ENCODE measurements around the gene EOGT.
A peak's percentile ranks its signal among the peaks of the same experiment; 100 is the strongest.

EOGT gene

DNA sequence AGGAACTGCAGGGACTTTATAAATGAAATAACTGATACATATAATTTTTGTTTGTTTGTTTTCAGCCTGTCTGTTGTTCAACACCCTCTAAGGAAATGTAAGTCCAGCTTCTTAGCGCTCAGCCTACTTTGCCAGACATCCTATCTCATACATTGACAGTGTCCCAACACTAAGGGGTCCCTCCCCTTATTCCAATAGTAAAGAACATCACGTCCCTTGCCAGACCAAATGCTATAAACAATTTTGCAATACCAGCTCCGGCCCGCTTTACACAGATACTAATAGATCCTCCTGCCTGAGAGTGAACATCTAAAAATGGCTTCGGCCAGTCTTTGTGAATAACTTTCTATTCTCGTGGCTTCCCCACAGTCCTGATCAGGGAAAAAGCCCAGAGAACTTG, 76.6 kb downstream of the EOGT start:
- no peaks in the 10 kb centered on the region for H3K9me3 ChIP-seq (ENCODE audit: severe bottlenecking)
- DNase-seq (ENCODE audit: low spot score) (no peak), ATAC-seq (ENCODE audit: low read depth) (no peak)
- no peaks in the 10 kb centered on the region for H3K4me1 ChIP-seq (ENCODE audit: insufficient read depth, poor library complexity, severe bottlenecking)
- H3K4me3 ChIP-seq (ENCODE audit: severe bottlenecking) = no peak overlapping the region
- TF ChIP-seq, protein P1, sequence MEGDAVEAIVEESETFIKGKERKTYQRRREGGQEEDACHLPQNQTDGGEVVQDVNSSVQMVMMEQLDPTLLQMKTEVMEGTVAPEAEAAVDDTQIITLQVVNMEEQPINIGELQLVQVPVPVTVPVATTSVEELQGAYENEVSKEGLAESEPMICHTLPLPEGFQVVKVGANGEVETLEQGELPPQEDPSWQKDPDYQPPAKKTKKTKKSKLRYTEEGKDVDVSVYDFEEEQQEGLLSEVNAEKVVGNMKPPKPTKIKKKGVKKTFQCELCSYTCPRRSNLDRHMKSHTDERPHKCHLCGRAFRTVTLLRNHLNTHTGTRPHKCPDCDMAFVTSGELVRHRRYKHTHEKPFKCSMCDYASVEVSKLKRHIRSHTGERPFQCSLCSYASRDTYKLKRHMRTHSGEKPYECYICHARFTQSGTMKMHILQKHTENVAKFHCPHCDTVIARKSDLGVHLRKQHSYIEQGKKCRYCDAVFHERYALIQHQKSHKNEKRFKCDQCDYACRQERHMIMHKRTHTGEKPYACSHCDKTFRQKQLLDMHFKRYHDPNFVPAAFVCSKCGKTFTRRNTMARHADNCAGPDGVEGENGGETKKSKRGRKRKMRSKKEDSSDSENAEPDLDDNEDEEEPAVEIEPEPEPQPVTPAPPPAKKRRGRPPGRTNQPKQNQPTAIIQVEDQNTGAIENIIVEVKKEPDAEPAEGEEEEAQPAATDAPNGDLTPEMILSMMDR (IDR thresholded peaks at IDR 0.05; ENCODE audit: poor library complexity, severe bottlenecking) = no peak
- H3K27ac ChIP-seq (ENCODE audit: poor library complexity, severe bottlenecking) = no peak overlapping the region
- no peaks in the 10 kb centered on the region for H3K36me3 ChIP-seq (ENCODE audit: low read depth)
- H3K27me3 ChIP-seq (ENCODE audit: insufficient read depth, poor library complexity, severe bottlenecking) = peaks cover 51% of the 10 kb centered on the region

- H3K9me3 ChIP-seq (ENCODE audit: severe bottlenecking) = no peaks in the 10 kb centered on the region
- H3K27ac ChIP-seq (ENCODE audit: poor library complexity, severe bottlenecking) = no peak overlapping the region
- H3K36me3 ChIP-seq (ENCODE audit: low read depth) = no peaks in the 10 kb centered on the region
- no peak overlapping the region for H3K4me3 ChIP-seq (ENCODE audit: severe bottlenecking)
- peaks cover 62% of the 10 kb centered on the region for H3K27me3 ChIP-seq (ENCODE audit: insufficient read depth, poor library complexity, severe bottlenecking)
- no peak for ATAC-seq (ENCODE audit: low read depth)
- no peak for DNase-seq (ENCODE audit: low spot score)
- no peaks in the 10 kb centered on the region for H3K4me1 ChIP-seq (ENCODE audit: insufficient read depth, poor library complexity, severe bottlenecking)
- TF ChIP-seq, protein P1 (IDR thresholded peaks at IDR 0.05; ENCODE audit: poor library complexity, severe bottlenecking) = no peak
Observed at GRCh38 chr3:68935778-68936177, 77.7 kb downstream of the EOGT start.

DNA sequence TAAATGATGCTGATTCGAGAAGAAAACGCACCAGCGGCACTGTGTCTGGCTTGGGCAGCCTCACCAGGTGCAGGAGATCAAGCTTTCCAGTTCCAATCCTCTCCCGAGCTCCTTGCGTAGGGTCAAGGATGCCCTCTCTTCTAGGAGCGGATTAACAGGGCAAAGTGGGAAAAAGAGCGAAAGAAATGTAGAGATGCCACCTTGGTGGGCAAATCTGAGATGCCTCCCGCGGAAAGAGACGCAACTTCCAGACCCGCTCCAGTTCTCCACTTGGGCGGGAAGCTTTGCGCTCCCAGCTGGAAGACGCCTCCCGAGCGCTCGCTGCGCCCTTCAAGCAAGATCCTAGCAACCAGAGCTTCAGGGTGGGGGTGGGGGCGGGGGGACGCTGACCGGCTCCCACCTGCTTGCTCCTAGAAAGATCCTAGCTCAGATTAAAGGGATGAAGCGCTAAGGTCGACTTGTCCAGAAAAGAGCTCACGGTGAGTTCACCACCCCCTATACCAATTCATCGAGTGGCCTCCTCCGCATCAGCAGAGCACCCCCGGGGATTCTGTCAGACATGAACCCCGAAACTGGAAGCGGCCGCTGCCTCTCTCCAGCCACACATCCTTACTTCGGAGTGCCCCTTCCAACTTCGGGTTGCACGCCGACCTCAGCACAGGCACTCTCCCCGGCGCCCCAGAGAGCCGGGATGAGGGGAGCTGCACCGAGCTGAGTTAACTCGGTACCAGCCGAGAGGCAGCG, 81.9 kb downstream of the EOGT start:
- TF ChIP-seq, protein P1 (IDR thresholded peaks at IDR 0.05; ENCODE audit: poor library complexity, severe bottlenecking) = no peak
- DNase-seq (ENCODE audit: low spot score) = no peak
- Histone ChIP-seq H3K4me3 (ENCODE audit: severe bottlenecking) (no peak overlapping the region), H3K4me1 (ENCODE audit: insufficient read depth, poor library complexity, severe bottlenecking) (no peaks in the 10 kb centered on the region), H3K36me3 (ENCODE audit: low read depth) (no peaks in the 10 kb centered on the region), H3K9me3 (ENCODE audit: severe bottlenecking) (no peaks in the 10 kb centered on the region), H3K27ac (ENCODE audit: poor library complexity, severe bottlenecking) (no peak overlapping the region), H3K27me3 (ENCODE audit: insufficient read depth, poor library complexity, severe bottlenecking) (peaks cover 88% of the 10 kb centered on the region)
- ATAC-seq (ENCODE audit: low read depth) = peak; percentile 18; the same call in 1 of the 3 replicates

All from RWPE2 (cell line).